HUES48 (cell line): ENCODE measurements around the gene SRRM5.
"Not testable (repeated sequence)": the region's sequence is repeated elsewhere in the genome, so short reads cannot be mapped to it uniquely, and the experiment has no call there.

ENCODE experiments used
- H3K27ac ChIP-seq: one replicate; pipeline ENCODE4 v1.7.0; 2013; ENCODE audit warnings: low read depth, low read length, inconsistent platforms
- H3K27me3 ChIP-seq: 2 replicates; pipeline ENCODE4 v1.6.1; 2013; ENCODE audit warnings: mild to moderate bottlenecking, low read length; ENCODE audit not compliant: control insufficient read depth, insufficient read depth
- H3K36me3 ChIP-seq: 2 replicates; pipeline ENCODE4 v1.6.1; 2013; ENCODE audit warnings: low read length; ENCODE audit not compliant: control insufficient read depth, insufficient read depth
- H3K4me1 ChIP-seq: 2 replicates; pipeline ENCODE4 v1.6.1; 2013; ENCODE audit warnings: mild to moderate bottlenecking, low read length; ENCODE audit not compliant: control insufficient read depth, insufficient read depth
- H3K4me3 ChIP-seq: 2 replicates; pipeline ENCODE4 v1.5.1; 2013; ENCODE audit warnings: mild to moderate bottlenecking, low read depth, low read length
- H3K9ac ChIP-seq: 2 replicates; pipeline ENCODE4 v1.6.1; 2013; ENCODE audit warnings: mild to moderate bottlenecking, low read depth, low read length, moderate library complexity
- H3K9me3 ChIP-seq: 2 replicates; pipeline ENCODE4 v1.6.1; 2013; ENCODE audit warnings: low read length; ENCODE audit not compliant: control insufficient read depth, insufficient read depth

Gene SRRM5

DNA sequence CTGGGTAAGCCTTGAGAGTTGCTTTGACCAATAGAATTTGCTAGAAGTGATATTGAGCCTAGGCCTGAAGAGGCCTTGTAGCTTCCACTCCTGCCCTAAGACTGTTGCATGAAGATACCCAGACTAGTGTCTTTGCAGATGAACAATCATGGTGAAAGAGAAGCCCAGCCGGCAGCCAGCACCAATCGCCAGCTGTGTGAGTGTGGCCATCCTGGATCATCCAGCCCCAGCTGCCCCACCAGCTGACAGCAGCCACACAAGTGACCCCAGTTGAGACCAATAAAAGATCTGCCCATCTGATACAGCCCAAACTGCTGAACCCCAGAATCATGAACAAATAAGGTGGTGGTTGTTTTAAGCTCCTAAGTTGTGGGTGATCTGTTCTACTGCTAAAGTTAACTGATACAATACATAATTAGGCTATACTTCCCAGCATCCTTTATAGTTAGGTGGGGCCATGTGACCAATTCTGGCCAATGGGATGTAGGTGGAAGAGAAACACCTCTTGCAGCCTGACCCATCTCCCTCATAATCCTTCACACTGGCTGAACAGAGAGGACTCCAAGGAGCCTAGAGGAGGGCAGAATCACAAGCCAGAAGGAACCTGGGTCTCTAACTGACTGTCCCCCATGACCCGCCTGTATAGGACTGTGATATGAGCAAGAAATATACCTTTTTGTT is 16.9 kb downstream of the SRRM5 start:
- H3K4me3 ChIP-seq: no peak overlapping the region
- H3K4me1 ChIP-seq: peaks cover 3% of the 10 kb centered on the region; the same call in 1 of the 2 replicates
- H3K9ac ChIP-seq: no peak overlapping the region
- H3K36me3 ChIP-seq: no peaks in the 10 kb centered on the region
- no peaks in the 10 kb centered on the region for H3K9me3 ChIP-seq
- no peak overlapping the region for H3K27ac ChIP-seq
- peaks cover 4% of the 10 kb centered on the region; the same call in 1 of the 2 replicates for H3K27me3 ChIP-seq

- Histone ChIP-seq H3K4me1 (peaks cover 17% of the 10 kb centered on the region), H3K36me3 (no peaks in the 10 kb centered on the region), H3K9ac (no peak overlapping the region), H3K27me3 (peaks cover 7% of the 10 kb centered on the region; the same call in 1 of the 2 replicates), H3K27ac (no peak overlapping the region), H3K9me3 (no peaks in the 10 kb centered on the region), H3K4me3 (no peak overlapping the region)
These were observed 19.6 kb downstream of the SRRM5 start for GRCh38 chr19:43631491-43631890.

DNA sequence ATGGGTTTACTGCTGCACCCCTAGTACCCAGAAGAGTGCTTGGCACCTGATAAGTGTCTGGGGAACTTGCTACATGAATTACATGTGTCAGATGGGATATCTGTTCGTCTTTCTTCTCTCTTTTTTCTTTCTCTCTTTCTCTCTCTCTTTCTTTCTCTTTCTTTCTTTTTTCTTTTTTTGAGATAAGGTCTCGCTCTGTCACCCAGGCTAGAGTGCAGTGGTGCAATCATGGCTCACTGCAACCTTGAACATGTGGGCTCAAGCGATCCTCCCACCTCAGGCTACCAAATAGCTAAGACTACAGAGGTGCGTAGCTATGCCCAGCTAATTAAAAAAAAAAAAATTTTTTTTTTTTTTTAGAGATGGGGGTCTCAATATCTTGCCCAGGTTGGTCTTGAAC is 21.6 kb downstream of the SRRM5 start:
- Histone ChIP-seq H3K27ac (no peak overlapping the region), H3K9me3 (no peaks in the 10 kb centered on the region), H3K4me3 (no peak overlapping the region), H3K36me3 (no peaks in the 10 kb centered on the region), H3K9ac (no peak overlapping the region), H3K4me1 (peaks cover 17% of the 10 kb centered on the region), H3K27me3 (peaks cover 26% of the 10 kb centered on the region)

- Histone ChIP-seq H3K9ac (no peak overlapping the region), H3K27me3 (peaks cover 27% of the 10 kb centered on the region), H3K4me3 (no peak overlapping the region), H3K4me1 (peaks cover 21% of the 10 kb centered on the region), H3K9me3 (no peaks in the 10 kb centered on the region), H3K27ac (no peak overlapping the region), H3K36me3 (no peaks in the 10 kb centered on the region)
These were observed 22.2 kb downstream of the SRRM5 start for GRCh38 chr19:43634068-43634467.

- no peak overlapping the region for H3K27ac ChIP-seq
- peak overlapping the region; percentile 59 for H3K4me3 ChIP-seq
- no peaks in the 10 kb centered on the region for H3K36me3 ChIP-seq
- peaks cover 23% of the 10 kb centered on the region for H3K4me1 ChIP-seq
- no peaks in the 10 kb centered on the region for H3K9me3 ChIP-seq
- peak overlapping the region; percentile 58; the same call in 1 of the 2 replicates for H3K9ac ChIP-seq
- peaks cover 31% of the 10 kb centered on the region for H3K27me3 ChIP-seq
These were observed 22.6 kb downstream of the SRRM5 start for GRCh38 chr19:43634506-43634871.

GRCh38 chr19:43634872-43635560 is 23.1 kb downstream of the SRRM5 start:
- Histone ChIP-seq H3K4me3 (peak overlapping the region; percentile 59), H3K36me3 (no peaks in the 10 kb centered on the region), H3K9ac (peak overlapping the region; percentile 58), H3K27ac (peak overlapping the region; percentile 64), H3K27me3 (peaks cover 33% of the 10 kb centered on the region), H3K4me1 (peaks cover 23% of the 10 kb centered on the region), H3K9me3 (no peaks in the 10 kb centered on the region)

GRCh38 chr19:43635561-43635940 is 23.7 kb downstream of the SRRM5 start:
- Histone ChIP-seq H3K27ac (peak overlapping the region; percentile 64), H3K4me3 (peak overlapping the region; percentile 59), H3K27me3 (peaks cover 38% of the 10 kb centered on the region), H3K4me1 (peaks cover 23% of the 10 kb centered on the region)
- H3K9me3 ChIP-seq, H3K36me3 ChIP-seq, H3K9ac ChIP-seq: not testable (repeated sequence)

DNA sequence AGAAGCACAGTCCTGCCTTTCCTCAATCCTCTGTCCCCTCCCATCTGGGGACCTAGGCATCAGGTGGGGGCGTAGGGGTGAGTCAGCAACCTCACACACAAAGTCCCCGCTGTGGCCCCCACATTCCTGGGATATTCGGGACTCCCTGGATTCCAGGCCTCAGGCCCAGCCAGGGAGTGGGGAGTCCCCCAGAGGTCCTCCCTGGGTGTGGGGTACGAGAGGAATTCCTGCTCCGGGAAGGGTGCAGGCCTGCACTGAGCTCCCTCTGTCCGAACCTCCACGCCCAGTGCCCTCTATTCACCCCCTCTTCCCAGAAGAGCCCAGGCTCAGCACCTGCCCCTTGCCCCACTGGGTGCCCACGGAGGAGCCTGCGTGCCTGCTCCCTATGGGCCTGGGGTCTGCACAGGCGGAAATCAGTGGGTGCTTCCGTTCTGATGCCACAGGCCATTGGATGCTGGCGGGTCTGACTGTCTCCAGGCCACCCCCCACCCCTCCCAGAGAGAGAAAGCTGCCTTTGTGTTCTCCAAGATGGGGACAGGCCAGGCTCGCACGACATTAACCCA is 24.3 kb downstream of the SRRM5 start:
- H3K9ac ChIP-seq: no peak overlapping the region

GRCh38 chr19:43638214-43638994 is 26.5 kb downstream of the SRRM5 start:
- H3K9ac ChIP-seq: no peak overlapping the region
- H3K4me1 ChIP-seq: peaks cover 23% of the 10 kb centered on the region
- H3K27ac ChIP-seq: no peak overlapping the region
- H3K4me3 ChIP-seq: peak overlapping the region; percentile 72
- no peaks in the 10 kb centered on the region for H3K36me3 ChIP-seq
- peaks cover 52% of the 10 kb centered on the region for H3K27me3 ChIP-seq
- no peaks in the 10 kb centered on the region for H3K9me3 ChIP-seq

More for the DNA sequence above, 24.3 kb downstream of the SRRM5 start:
- no peaks in the 10 kb centered on the region for H3K9me3 ChIP-seq
- peak overlapping the region; percentile 16; the same call in 1 of the 2 replicates for H3K4me3 ChIP-seq
- H3K36me3 ChIP-seq: no peaks in the 10 kb centered on the region
- peaks cover 23% of the 10 kb centered on the region for H3K4me1 ChIP-seq
- H3K27me3 ChIP-seq: peaks cover 45% of the 10 kb centered on the region
- H3K27ac ChIP-seq: peak overlapping the region; percentile 60

DNA sequence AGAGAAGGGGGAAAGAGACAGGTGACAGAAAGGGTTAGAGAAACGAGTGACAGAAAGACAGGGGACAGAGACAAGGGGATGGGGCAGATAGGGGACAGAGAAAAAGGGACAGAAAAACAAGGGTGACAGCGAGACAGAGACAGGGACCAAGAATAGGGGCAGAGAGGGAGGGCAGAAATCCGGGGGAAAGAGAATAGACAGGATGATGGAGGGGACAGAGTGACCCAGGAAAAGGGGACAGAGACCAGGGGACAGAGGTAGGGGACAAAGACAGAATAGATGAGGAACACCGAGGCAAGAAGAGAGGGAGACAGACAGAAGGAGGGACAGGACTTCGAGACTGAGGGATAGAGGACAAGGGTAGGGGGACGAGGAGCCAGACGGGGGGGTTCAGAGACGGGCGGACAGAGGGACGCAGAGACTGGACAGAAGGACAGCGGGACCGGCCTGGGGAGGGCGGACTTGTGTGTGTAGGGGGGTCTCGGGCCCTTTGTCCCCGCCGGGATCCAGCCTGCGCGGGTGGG is 27.2 kb downstream of the SRRM5 start:
- no peaks in the 10 kb centered on the region for H3K36me3 ChIP-seq
- peak overlapping the region; percentile 72 for H3K4me3 ChIP-seq
- H3K27me3 ChIP-seq: peaks cover 50% of the 10 kb centered on the region
- H3K27ac ChIP-seq: no peak overlapping the region
- no peak overlapping the region for H3K9ac ChIP-seq
- no peaks in the 10 kb centered on the region for H3K9me3 ChIP-seq
- H3K4me1 ChIP-seq: peaks cover 23% of the 10 kb centered on the region
